ENCODE data around the gene RNPS1.

Gene RNPS1

DNA sequence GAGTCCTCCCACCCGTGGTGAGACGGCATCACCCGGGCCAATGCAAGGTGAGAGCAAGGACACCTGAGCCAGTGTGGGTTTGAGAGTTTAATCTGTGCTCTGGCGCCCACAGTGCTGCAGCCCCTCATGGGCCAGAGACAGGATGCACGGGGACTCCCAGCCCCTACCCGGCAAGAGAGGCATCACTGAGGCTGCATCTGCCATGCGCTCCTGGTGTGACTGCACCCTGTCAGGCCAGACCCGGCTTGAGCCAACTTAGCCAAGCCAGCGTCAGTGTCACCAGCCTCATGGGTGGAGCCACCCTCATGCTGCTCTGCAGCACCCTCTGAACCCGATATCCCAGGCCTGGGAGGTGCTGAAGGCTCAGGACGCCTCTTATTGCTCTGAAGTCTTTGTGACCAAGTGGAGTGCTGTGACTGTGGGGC lies 56.0 kb downstream of the RNPS1 start:
- Histone ChIP-seq H2AFZ (ENCODE audit: low read depth, low read length, severe bottlenecking) (no peak overlapping the region), H3K36me3 (ENCODE audit: low read length) (no peaks in the 10 kb centered on the region), H3K4me2 (ENCODE audit: low read depth, low read length, poor library complexity, severe bottlenecking) (no peak overlapping the region), H4K20me1 (ENCODE audit: low read depth, low read length) (no peaks in the 10 kb centered on the region), H3K27me3 (ENCODE audit: low read length) (no peaks in the 10 kb centered on the region), H3F3A (ENCODE audit: insufficient read depth) (peaks cover 13% of the 10 kb centered on the region; the same call in 1 of the 2 replicates), H3K9me3 (ENCODE audit: insufficient read depth, low read length) (no peaks in the 10 kb centered on the region), H3K27ac (ENCODE audit: low read depth, low read length) (no peak overlapping the region), H3K9me2 (replicated peaks; ENCODE audit: insufficient read depth, low read length) (no peaks in the 10 kb centered on the region), H3K9ac (ENCODE audit: low read length) (no peak overlapping the region), H3K4me3 (ENCODE audit: insufficient read depth, low read length, poor library complexity, severe bottlenecking) (no peak overlapping the region), H3K79me2 (ENCODE audit: insufficient read depth, low read length) (peaks cover 18% of the 10 kb centered on the region)
- no peak for TF ChIP-seq EZH2phosphoT487 (conservative IDR thresholded peaks at IDR 0.05; ENCODE audit: low read length)
- TF ChIP-seq, protein P1, sequence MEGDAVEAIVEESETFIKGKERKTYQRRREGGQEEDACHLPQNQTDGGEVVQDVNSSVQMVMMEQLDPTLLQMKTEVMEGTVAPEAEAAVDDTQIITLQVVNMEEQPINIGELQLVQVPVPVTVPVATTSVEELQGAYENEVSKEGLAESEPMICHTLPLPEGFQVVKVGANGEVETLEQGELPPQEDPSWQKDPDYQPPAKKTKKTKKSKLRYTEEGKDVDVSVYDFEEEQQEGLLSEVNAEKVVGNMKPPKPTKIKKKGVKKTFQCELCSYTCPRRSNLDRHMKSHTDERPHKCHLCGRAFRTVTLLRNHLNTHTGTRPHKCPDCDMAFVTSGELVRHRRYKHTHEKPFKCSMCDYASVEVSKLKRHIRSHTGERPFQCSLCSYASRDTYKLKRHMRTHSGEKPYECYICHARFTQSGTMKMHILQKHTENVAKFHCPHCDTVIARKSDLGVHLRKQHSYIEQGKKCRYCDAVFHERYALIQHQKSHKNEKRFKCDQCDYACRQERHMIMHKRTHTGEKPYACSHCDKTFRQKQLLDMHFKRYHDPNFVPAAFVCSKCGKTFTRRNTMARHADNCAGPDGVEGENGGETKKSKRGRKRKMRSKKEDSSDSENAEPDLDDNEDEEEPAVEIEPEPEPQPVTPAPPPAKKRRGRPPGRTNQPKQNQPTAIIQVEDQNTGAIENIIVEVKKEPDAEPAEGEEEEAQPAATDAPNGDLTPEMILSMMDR (IDR thresholded peaks at IDR 0.05; ENCODE audit: insufficient read depth, low read length, poor library complexity, severe bottlenecking): no peak

DNA sequence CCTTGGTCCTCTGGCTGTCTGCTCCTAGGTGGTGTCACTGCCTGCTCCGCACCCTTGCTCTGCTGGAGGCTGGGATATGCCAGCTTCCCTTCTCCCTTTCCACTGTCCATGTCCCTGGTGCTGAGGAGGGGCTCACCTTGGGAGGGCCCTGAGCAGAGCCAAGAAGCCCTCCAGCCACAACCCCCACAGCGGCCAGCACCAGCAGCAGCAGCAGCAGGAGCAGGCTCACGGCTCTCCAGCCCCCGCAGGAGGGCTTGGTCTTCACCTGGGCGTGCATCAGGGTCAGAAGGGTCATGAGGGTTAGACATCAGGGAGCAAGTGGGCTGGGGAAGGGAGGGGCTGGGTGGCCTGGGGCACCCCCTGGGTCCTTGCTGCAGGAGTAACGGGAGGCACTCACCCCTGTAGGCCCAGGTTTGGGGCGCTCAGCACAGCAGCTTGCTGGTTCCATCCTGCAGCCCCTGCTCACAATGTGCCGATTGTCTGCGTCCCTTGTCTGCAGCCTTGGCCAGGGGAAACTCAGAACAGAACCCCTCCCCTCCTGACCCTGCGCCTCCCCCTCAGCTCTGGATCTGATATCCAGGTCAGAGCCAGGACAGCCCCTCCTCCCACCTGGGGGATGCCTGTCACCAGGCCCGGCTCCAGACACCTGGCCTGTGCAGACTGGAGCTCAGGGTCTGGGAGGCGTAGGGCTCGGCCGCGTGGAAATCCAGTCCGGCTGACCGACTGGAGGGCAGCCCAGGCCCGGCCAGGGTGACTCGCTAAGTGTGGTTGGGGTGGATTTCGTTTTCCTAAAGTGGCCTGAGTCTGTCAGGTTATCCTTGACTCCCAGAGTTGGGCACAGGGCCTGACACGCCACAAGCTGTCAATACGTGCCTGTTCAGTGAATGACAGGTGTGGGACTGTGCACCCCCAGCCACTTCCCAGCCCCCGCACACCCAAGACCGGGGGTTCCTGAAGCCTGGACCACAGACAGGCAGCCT lies 57.2 kb downstream of the RNPS1 start, which contains the start of gene BRICD5:
BRICD5 (minus strand) TSS at position 478 of the 980 bp plus-strand sequence; CDS start at position 448, 30 bp downstream.
- Histone ChIP-seq H3K4me2 (ENCODE audit: low read depth, low read length, poor library complexity, severe bottlenecking) (no peak within 1 kb of the TSS), H3F3A (ENCODE audit: insufficient read depth) (peaks cover 7% of the 10 kb centered on the region; the same call in 1 of the 2 replicates), H2AFZ (ENCODE audit: low read depth, low read length, severe bottlenecking) (no peak within 1 kb of the TSS), H4K20me1 (ENCODE audit: low read depth, low read length) (no peaks in the 10 kb centered on the region), H3K27ac (ENCODE audit: low read depth, low read length) (no peak within 1 kb of the TSS), H3K36me3 (ENCODE audit: low read length) (no peaks in the 10 kb centered on the region), H3K9me3 (ENCODE audit: insufficient read depth, low read length) (no peaks in the 10 kb centered on the region), H3K27me3 (ENCODE audit: low read length) (no peaks in the 10 kb centered on the region), H3K9ac (ENCODE audit: low read length) (no peak within 1 kb of the TSS), H3K4me3 (ENCODE audit: insufficient read depth, low read length, poor library complexity, severe bottlenecking) (no peak within 1 kb of the TSS), H3K9me2 (replicated peaks; ENCODE audit: insufficient read depth, low read length) (no peaks in the 10 kb centered on the region), H3K79me2 (ENCODE audit: insufficient read depth, low read length) (peaks cover 26% of the 10 kb centered on the region)
- no peak for TF ChIP-seq EZH2phosphoT487 (conservative IDR thresholded peaks at IDR 0.05; ENCODE audit: low read length)
- TF ChIP-seq, protein P1 (IDR thresholded peaks at IDR 0.05; ENCODE audit: insufficient read depth, low read length, poor library complexity, severe bottlenecking): no peak

DNA sequence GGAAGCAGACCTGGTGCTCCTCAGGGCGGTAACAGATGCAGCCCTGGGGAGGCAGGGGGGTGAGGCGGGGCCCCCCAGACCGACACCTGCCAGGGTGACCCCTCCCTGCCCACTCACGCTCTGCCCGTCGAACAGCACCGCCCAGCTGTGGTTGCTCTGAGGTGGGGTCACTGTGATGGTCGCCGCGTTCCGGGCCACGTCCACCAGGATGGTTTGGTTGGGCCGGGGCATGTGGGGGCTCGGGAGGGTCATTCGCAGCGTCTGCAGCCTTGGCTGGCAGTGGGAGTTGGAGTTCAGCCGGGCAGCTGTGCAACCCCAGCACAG lies 58.0 kb downstream of the RNPS1 start:
- Histone ChIP-seq H3K9ac (ENCODE audit: low read length) (no peak overlapping the region), H3K27me3 (ENCODE audit: low read length) (no peaks in the 10 kb centered on the region), H3K27ac (ENCODE audit: low read depth, low read length) (no peak overlapping the region), H3K9me3 (ENCODE audit: insufficient read depth, low read length) (no peaks in the 10 kb centered on the region), H3K9me2 (replicated peaks; ENCODE audit: insufficient read depth, low read length) (no peaks in the 10 kb centered on the region), H4K20me1 (ENCODE audit: low read depth, low read length) (no peaks in the 10 kb centered on the region), H3F3A (ENCODE audit: insufficient read depth) (peaks cover 7% of the 10 kb centered on the region; the same call in 1 of the 2 replicates), H3K79me2 (ENCODE audit: insufficient read depth, low read length) (peaks cover 26% of the 10 kb centered on the region), H3K4me3 (ENCODE audit: insufficient read depth, low read length, poor library complexity, severe bottlenecking) (no peak overlapping the region), H2AFZ (ENCODE audit: low read depth, low read length, severe bottlenecking) (no peak overlapping the region), H3K36me3 (ENCODE audit: low read length) (no peaks in the 10 kb centered on the region), H3K4me2 (ENCODE audit: low read depth, low read length, poor library complexity, severe bottlenecking) (no peak overlapping the region)
- TF ChIP-seq, protein P1 (IDR thresholded peaks at IDR 0.05; ENCODE audit: insufficient read depth, low read length, poor library complexity, severe bottlenecking): no peak
- no peak for TF ChIP-seq EZH2phosphoT487 (conservative IDR thresholded peaks at IDR 0.05; ENCODE audit: low read length)
